ENCODE measurements around the gene TNFRSF14. TPM values are rescaled to one million over a fixed set of nuclear protein-coding genes. Genes with fewer than 3 reads are reported as not detected.

TNFRSF14 gene
- total and polyA plus RNA-seq, 9 of the 15 experiments (the other 6 are each of a cell fraction or from before 2014, with no cell fraction given) = 0.11 to 2.3 (median 0.68) TPM; not detected in 2

- Histone ChIP-seq H3K4me2 (ENCODE audit: insufficient read depth, low read length) (no peak overlapping the region), H3K9me3 (replicated peaks; ENCODE audit: control insufficient read depth, insufficient read depth, low read depth, low read length) (no peaks in the 10 kb centered on the region), H2AFZ (ENCODE audit: low read depth, low read length) (no peak overlapping the region), H3K9ac (ENCODE audit: insufficient read depth in 1 of 2, low read depth in 2 of 2, low read length in 2 of 2) (no peak overlapping the region), H3K79me2 (ENCODE audit: control insufficient read depth, insufficient read depth, low read length) (peaks cover 21% of the 10 kb centered on the region), H3K4me1 (replicated peaks in 1 of 2; ENCODE audit: control insufficient read depth in 2 of 2, insufficient read depth in 2 of 2, low read length in 2 of 2) (peaks cover under 1 to 28% of the 10 kb centered on the region in 2 experiments; a peak in 3 of 5 replicates), H3K36me3 (ENCODE audit: control insufficient read depth, insufficient read depth, low read length) (peaks cover 98% of the 10 kb centered on the region), H3K9me1 (ENCODE audit: control insufficient read depth, insufficient read depth, low read length) (peaks cover 8% of the 10 kb centered on the region), H4K20me1 (replicated peaks; ENCODE audit: control insufficient read depth, insufficient read depth, low read length) (peaks cover 15% of the 10 kb centered on the region; the same call in 1 of the 2 replicates), H3K4me3 (no peak overlapping the region), H3K27me3 (ENCODE audit: control insufficient read depth in 2 of 2, insufficient read depth in 2 of 2, low read length in 2 of 2) (no peaks in the 10 kb centered on the region), H3K27ac (ENCODE audit: extremely low read depth, low read depth, low read length) (no peak overlapping the region)
- in situ Hi-C loops (cut with MboI) = no loop called here
- CTCF ChIA-PET (ENCODE audit: low intra/inter-chr PET ratio) = no interaction called here
- TF ChIP-seq RBFOX2 (IDR thresholded peaks at IDR 0.05; ENCODE audit: low read depth, low read length) (peak; percentile 57), NUFIP1 (IDR thresholded peaks at IDR 0.05; ENCODE audit: partially characterized antibody) (no peak), RBM22 (IDR thresholded peaks at IDR 0.05; ENCODE audit: low read depth, low read length, poor library complexity, severe bottlenecking) (peak; percentile 4), HNRNPH1 (optimal IDR thresholded peaks at IDR 0.05; ENCODE audit: low read depth, low read length) (no peak), POLR2G (IDR thresholded peaks at IDR 0.05; ENCODE audit: low read depth, low read length) (peak; percentile 56), MXI1 (IDR thresholded peaks at IDR 0.05; ENCODE audit: low read depth, low read length) (no peak)
- FAIRE-seq = no peak
- no peak for DNase-seq (ENCODE audit: extremely low read depth in 1 of 4, low spot score in 3 of 4)
- BruUV-seq (replicated peaks) = no TSS peak
- POLR2A ChIA-PET = interaction anchor here (0.7 to 1.3 kb wide), 2 partner anchors 11 to 29 kb away, joined by 3 to 4 read pairs; no protein-coding TSS in a partner anchor
- WGBS (ENCODE audit: insufficient coverage, low coverage, missing lambda C conversion rate) = 94% methylated on average over 24 of the region's 26 CpGs
- no peak for ATAC-seq
- intact Hi-C loops (cut with micrococcal nuclease) = no loop called here
These were observed 37.6 kb upstream of the TNFRSF14 start for GRCh38 chr1:2518528-2518927.
